GM18498 (cell line): ENCODE measurements around the gene TMEM198.

Experiments
- ATAC-seq: cut with Tn5 transposase; IDR thresholded peaks from one replicate; pipeline ENCODE4 v1.9.1; 2021; ENCODE audit warnings: mild to moderate bottlenecking, moderate library complexity; ENCODE audit not compliant: unreplicated experiment

Gene TMEM198

DNA sequence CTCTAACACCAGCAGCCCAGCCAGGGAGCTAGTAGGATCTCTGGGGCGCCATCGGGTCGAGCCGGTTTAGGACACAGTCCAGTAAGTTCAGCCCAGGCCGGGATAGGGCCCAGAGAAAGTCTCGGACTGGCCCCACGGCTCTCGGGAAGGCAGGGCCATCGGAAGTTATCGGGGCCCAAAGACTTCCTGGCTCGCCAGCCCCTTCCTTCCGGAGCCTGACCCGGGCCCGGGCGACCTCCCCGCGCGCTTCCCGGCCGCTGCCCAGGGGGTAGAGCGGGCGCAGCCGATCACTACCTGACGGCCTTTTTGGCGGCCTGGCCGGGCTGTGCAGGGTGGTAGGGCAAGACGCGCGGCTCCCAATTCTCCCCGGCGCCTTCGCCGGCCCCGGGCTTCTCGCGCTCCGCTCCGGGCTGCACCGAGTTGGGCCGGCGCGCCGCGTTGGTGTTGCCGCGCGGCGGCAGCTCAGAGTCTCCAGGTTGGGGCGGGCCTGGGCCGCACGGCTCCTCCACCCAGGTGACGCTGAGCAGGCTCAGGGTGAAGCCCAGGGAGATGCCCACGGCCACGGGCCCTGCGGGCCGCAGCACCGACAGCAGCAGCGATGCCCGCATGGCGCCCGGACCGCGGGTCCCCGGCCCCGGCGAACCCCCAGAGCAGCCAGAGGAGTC is 765 bp upstream of the TMEM198 start:
- ATAC-seq = peak; percentile 42

DNA sequence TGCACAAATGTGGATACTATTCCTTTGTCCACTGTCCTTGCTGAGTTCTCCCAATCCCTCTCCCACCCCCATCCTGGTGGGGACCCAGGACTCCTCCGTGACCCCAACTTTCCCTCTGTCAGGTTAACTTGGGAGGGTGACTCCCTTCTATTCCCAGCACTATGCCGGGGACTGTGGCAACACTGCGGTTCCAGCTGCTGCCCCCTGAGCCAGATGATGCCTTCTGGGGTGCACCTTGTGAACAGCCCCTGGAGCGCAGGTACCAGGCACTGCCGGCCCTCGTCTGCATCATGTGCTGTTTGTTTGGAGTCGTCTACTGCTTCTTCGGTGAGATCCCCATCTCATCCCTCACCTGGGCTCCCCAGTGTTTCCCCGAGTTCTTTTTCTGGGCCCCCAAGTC is 739 bp downstream of the TMEM198 start:
- ATAC-seq = no peak

DNA sequence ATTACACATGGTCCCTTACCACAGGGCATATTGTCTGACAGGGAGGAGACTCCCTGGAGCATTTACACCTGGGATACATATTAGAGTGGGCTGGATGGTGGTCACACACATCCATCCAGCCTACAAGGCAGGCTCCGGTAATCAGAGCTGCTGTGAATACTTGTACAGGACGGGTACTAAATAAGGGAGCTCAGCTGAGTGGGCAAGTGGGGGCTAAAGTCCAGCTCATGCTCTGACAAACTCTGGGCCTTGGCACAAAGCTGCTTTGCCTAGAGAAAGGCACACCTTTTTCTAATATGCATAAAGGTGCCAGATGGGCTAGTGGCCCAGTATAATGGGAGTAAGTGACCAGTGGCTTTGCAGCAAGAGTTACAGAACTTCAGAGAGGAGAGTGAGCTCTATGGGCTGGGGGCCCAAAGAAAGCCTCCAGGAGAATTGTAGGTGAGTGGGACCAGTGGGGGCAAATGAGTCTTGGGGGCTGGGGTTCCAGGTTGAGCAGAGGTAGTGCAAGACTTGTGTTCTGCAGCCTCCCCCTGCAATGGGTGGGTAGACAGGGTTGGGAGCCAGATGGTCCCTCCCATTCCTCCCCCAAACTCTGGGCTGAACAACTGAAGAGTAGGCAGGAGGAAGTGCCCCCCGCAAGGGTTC is 1.6 kb downstream of the TMEM198 start:
- ATAC-seq = no peak

- no peak for ATAC-seq
Measured at GRCh38 chr2:219545943-219546352, 2.1 kb downstream of the TMEM198 start.

DNA sequence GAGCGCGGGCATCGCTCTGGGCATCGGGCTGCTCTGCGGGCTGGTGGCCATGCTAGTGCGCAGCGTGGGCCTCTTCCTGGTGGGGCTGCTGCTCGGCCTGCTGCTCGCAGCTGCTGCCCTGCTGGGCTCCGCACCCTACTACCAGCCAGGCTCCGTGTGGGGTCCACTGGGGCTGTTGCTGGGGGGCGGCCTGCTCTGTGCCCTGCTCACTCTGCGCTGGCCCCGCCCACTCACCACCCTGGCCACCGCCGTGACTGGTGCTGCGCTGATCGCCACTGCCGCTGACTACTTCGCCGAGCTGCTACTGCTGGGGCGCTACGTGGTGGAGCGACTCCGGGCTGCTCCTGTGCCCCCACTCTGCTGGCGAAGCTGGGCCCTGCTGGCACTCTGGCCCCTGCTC is 3.8 kb downstream of the TMEM198 start:
- no peak for ATAC-seq

DNA sequence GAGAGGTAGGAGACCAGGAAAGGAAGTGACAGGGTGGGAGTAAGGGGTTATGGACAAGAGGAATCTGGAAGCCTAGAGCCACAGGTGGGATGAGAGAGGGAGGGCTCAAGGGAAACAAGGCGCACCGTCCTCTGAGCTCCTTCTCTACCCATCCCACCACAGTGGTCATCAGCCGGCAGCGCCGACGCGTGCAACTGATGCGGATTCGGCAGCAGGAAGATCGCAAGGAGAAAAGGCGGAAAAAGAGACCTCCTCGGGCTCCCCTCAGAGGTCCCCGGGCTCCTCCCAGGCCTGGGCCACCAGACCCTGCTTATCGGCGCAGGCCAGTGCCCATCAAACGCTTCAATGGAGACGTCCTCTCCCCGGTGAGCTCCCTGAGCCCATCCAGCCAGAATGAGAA is 5.2 kb downstream of the TMEM198 start:
- ATAC-seq = no peak

DNA sequence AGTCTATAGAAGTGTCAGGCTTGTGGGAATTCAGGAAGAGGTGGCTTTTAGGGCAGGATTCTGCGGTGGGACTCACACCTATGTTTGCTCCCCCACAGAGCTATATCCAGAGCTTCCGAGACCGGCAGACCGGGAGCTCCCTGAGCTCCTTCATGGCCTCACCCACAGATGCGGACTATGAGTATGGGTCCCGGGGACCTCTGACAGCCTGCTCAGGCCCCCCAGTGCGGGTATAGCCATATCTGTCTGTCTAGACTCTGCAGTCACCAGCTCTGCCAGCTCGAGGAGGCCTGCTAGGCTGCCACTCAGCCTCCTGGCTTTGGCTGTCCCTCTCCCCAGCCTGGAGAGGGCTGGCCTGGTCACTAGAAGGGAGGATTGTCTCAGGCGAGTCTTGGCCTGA is 5.8 kb downstream of the TMEM198 start:
- no peak for ATAC-seq

DNA sequence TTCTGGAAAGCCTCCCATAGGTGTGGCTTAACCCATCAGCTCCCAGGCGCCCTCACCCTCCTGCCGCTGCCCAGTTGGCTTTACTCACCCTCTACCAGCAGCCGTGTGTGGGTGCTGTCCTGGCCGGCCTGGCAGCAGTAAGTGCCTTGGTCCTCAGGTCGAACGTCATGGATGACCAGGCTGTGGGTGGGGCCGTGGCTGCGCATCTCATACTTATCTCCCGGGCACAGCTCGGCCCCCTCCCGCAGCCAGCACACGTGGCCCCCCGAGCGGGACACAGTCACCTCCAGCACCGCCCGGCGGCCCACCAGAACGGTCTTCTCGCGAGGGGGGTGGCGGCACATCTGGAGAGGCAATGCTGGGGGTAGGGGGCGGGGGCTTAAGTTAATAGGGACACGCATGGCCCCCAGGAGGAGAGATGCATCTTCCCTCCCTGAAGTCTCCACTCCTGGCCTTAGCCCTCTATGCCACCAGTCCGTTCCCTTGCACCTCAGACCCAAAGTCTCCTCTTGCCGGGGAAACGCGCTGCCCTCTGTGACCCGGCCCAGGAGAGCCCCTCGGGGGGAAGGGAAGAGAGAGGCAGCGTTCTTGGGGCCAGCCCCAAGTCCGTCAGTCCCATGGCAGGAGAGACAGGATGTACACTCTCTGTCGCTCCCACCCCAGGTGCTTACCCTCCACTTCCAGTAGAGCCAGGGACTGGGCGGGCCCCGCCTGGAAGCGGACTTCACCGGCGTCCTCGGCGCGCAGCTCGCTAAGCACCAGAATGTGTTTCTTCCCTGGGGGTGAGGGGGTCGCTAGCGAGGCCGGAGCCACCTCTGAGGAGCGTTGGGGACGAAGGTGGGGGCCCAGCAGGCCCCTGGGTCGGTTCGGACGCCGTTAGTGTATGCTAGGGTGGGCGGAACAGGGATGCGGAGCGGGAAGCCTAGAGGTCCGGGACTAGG is 7.9 kb downstream of the TMEM198 start:
- ATAC-seq = no peak

- ATAC-seq = peak; percentile 89
Measured at GRCh38 chr2:219552382-219553167, 8.7 kb downstream of the TMEM198 start.

- no peak for ATAC-seq
Measured at GRCh38 chr2:219553168-219553417, 9.3 kb downstream of the TMEM198 start.

DNA sequence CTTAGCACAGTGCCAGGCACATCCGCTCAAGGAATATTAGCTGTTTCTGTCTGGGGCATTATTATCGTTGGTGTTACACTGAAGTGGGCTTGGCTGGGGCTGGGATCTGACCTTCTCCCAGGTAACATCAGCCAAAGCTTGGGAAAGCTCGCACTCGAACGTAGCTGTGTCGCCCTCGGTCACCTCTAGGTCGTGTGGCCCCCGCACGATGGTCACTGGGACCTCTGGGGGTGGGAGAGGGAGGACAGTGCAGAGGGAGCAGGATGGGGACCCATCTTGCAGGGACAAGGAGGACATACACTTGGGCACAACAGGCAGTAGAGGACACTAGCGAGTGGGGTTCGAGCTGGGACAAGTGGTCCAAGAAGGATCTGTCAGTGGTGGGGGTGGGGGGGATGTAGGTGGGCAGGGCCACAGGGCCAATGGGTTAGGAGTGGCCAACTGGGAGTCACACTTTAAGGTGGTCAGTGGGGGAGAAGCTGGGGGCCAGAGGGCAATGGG is 9.7 kb downstream of the TMEM198 start:
- no peak for ATAC-seq

- ATAC-seq = no peak
Measured at GRCh38 chr2:219554350-219554749, 10.5 kb downstream of the TMEM198 start.

- ATAC-seq = no peak
Measured at GRCh38 chr2:219555956-219556355, 12.1 kb downstream of the TMEM198 start.

DNA sequence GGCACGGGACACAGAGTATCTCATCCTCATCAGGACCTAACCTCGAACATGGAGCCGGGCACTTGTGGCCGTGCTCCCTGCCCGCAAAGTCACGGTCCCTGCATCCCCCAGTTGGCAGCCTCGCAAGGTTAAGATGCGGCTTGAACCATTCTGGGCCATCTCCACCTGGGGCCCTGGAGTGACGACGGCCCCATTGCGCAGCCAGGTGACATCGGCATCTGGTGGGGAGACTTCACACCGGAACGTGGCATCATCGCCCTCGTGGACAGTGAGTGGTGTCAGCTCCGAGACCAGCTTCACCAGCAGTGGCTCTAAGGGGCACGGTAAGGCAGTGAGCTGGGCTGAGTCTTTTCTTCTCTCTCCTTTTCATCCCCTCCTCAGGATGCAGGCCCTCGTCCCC is 12.6 kb downstream of the TMEM198 start:
- no peak for ATAC-seq

GRCh38 chr2:219557320-219557719 is 13.5 kb downstream of the TMEM198 start:
- no peak for ATAC-seq

DNA sequence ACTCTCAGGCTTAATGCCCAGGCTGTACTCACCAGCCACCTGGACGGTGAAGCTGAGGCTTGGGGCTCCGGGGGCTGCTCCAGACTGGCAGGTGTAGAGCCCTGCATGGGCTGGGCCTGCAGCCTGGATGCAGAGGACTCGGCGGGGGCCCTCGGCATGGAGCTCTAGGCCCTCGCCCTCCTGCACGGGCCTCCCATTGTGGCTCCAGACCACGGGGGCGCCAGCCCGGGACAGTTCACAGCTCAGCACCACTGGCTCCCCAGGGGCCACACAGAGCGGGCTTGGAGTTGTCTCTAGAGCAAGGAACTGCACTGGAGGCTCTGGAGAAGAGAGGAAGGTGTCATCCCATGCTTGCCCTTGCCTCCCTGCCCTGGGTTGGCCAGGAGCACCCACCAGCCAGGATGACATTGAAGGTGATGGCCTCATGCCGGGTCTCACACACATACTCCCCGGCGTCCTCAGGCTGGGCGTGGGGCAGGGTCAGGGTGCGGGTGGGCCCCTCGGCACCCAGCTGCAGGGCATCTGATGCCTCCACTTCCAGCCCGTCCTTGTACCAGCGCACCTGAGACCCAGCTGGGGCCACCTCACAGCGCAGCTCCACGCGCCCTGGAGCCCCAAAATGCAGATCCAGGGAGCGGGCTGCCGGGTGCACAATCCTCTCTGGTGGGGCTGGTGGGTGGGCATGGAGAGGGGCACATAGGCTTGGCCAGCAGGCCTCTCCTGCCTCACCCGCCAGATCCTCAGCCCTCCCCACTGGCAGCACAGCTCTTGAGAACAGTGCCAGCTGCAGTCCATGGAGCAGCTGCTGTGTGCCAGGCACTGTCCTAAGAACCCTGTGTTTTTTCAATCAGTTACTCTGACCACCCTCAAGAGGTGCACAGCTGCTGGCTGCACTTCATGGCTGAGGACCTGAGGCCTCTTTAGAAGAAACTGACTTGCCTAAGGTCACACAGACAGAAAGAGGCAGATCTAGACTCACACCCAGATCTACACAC is 14.3 kb downstream of the TMEM198 start:
- no peak for ATAC-seq

- ATAC-seq = no peak
Measured at GRCh38 chr2:219559156-219559915, 15.5 kb downstream of the TMEM198 start.

DNA sequence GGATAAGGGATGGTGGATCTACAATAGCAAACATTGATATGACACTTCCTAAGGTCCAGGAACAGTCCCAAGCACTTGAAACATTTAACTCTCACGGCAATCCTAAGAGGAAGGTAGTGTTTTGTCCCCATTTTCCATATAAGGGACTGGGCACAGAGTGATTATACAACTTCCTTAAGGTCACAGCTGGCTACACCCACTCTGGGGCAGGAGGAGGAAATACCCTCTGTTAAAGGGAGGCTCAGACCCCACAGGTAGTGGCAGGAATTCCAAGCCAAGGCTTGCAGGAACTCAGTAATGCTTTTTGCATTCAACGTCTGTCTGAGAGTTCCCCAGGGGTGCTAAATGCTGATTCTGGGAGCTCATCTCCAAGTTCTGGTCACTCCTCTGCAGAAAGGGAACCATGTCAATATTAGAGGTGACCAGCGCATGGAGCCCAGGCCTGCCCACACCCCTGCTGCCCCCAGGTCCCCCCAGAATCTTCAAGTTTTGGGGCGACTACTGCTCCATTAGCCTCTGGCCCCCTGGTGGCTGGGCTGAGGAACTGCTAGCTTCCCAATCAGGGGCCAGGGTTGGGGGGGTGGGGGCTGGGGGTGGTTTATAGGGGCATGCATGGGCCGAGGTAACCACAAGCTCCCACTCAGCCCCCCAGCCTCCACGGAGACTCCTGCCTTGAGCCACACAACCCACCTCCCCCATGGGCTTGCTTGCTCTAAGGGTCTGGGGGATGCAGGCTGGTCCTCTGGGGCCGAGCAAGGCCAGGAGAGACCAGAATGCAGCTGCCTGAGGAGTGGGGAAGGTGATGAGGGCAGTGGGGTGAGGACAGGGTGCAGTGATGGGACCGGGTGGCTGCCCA is 16.4 kb downstream of the TMEM198 start:
- ATAC-seq = no peak
